Tibial nerve (tissue), 4 donors: ENCODE measurements around the gene BEAN1. TPM values are rescaled to one million over a fixed set of nuclear protein-coding genes. Genes with fewer than 3 reads are reported as not detected.

Experiments
- DNase-seq, 2 donors: peaks; one replicate each; pipeline ENCODE4 v3.0.0-alpha.2; 2019; ENCODE audit warnings: low spot score in 2 of 2
- H3K27ac ChIP-seq, 4 donors: fragments of 200-600 bp; sonication (generic) in 3 of 4; one replicate each; pipeline ENCODE4 v1.5.1; 2017 to 2019; ENCODE audit warnings: mild to moderate bottlenecking in 1 of 4
- H3K27me3 ChIP-seq, 2 donors: fragments of 200-600 bp; sonication (generic) in 1 of 2; one replicate each; pipeline versions ENCODE4 v1.5.1 to v1.6.0; 2017 to 2019
- H3K36me3 ChIP-seq, 3 donors: fragments of 200-600 bp; sonication (generic); one replicate each; pipeline ENCODE4 v1.5.1; 2018 to 2019
- H3K4me1 ChIP-seq, 4 donors: fragments of 200-600 bp; sonication (generic) in 3 of 4; one replicate each; pipeline ENCODE4 v1.5.1; 2017 to 2019
- H3K4me3 ChIP-seq, 4 donors: fragments of 200-600 bp; sonication (generic) in 3 of 4; one replicate each; pipeline ENCODE4 v1.5.1; 2017 to 2019; ENCODE audit warnings: mild to moderate bottlenecking in 1 of 4, moderate library complexity in 1 of 4
- H3K9me3 ChIP-seq, 4 donors: fragments of 200-600 bp; sonication (generic) in 3 of 4; one replicate each; pipeline ENCODE4 v1.5.1; 2017 to 2019
- EP300 ChIP-seq, 2 donors: sonication (generic); formaldehyde crosslinking; IDR thresholded peaks; one replicate each; pipeline ENCODE4 v1.6.1; 2017; ENCODE audit warnings: antibody characterized with exemption in 2 of 2, mild to moderate bottlenecking in 1 of 2
- POLR2A ChIP-seq, 2 donors: fragments of 450-650 bp; IDR thresholded peaks; one replicate each; pipeline ENCODE4 v1.6.1; 2017; ENCODE audit warnings: antibody characterized with exemption in 2 of 2, mild to moderate bottlenecking in 2 of 2, moderate library complexity in 2 of 2
- WGBS, 2 donors: methylation state at CpG; one replicate each; pipeline ENCODE4 v1.1.5; 2018; 5-methylcytosine and 5-hydroxymethylcytosine counted together
- total RNA-seq, 4 donors: library from RNA; depleted of rRNA; stranded (reverse); fragments of >200 nt; gene quantifications; one replicate each; pipeline ENCODE4 v1.1.0, GENCODE V29; 2016
- TF ChIP-seq, protein P1 (sequence below), 5 experiments: fragments of 200-600 bp in 3 of 5; fragments of 450-650 bp in 2 of 5; sonication (generic) in 3 of 5; IDR thresholded peaks; one replicate each; pipeline ENCODE4 v1.5.1; 2016 to 2019; ENCODE audit warnings: antibody characterized with exemption in 5 of 5, mild to moderate bottlenecking in 3 of 5, moderate library complexity in 2 of 5

The BEAN1 gene
- total RNA-seq, 4 donors from 2014 or later, result 0.21 to 1.4 (median 0.30) TPM; not detected in 1

DNA sequence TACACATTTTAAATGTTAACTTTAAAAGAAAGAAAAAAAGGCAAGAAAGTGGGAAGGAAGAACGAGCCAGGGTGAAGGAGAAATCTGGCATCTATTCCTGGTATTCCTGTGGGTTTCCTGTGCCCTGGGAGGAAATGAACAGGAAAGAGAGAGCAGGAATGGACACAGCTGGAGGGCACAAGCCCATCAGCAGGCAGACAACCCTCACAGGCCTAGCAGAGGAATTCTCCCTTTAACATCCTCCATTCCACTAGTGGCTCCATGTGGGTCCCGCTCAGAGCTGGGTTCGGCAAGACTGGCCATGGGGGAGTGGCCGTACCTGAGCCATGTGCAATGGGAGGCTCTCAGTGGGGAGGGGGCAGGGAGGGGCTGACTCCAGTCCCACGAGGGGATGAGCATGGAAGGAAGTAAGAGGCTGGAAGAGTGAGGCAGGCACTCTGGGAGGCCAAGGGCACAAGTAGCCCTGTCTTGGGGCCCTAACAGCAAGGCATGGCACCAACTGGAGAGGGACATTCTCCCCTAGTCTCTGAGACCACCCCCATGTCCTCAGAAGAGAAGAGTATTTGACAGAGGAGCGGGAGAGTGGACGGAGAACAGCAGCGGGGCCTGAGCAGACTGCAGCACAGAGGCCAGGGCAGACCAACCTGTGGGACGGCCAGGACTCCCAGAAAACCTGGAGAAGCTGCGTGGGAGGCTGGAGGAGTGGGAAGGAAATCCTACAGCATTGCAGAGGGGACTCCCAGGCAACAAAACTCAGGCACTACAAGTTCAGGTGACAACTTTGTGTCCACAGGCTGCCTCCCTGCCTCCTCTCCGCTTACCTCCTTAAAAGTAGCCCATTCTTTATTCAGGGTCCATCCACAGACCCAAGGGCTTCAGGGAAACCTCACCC lies 92.6 kb downstream of the BEAN1 start:
- Histone ChIP-seq H3K36me3 (peaks cover 0 to 5% (median 0%) of the 10 kb centered on the region in 3 donors), H3K9me3 (no peaks in the 10 kb centered on the region), H3K4me1 (peaks cover 15 to 89% (median 73%) of the 10 kb centered on the region in 4 donors), H3K4me3 (no peak overlapping the region), H3K27ac (peak overlapping the region; percentile 55 to 99 (median 85)), H3K27me3 (no peaks in the 10 kb centered on the region)
- 82 to 85% methylated on average over 11 of the region's 11 CpGs for WGBS, 2 donors
- DNase-seq, result no peak
- TF ChIP-seq POLR2A (IDR thresholded peaks at IDR 0.05) (no peak), EP300 (IDR thresholded peaks at IDR 0.05) (no peak)

- Histone ChIP-seq H3K27ac (peak overlapping the region in 3 of 4 donors; percentile 75 to 99 (median 98)), H3K27me3 (no peaks in the 10 kb centered on the region), H3K9me3 (no peaks in the 10 kb centered on the region), H3K4me3 (no peak overlapping the region), H3K4me1 (peaks cover 15 to 84% (median 71%) of the 10 kb centered on the region in 4 donors), H3K36me3 (peaks cover 0 to 13% (median 0%) of the 10 kb centered on the region in 3 donors)
- peak in 1 of 2 donors; percentile 50 for TF ChIP-seq EP300 (IDR thresholded peaks at IDR 0.05)
- TF ChIP-seq POLR2A (IDR thresholded peaks at IDR 0.05), result no peak
- DNase-seq, result no peak
- WGBS, 2 donors, result 77 to 80% methylated on average over 14 of the region's 14 CpGs
Measured at GRCh38 chr16:66520406-66521170, 93.5 kb downstream of the BEAN1 start.

GRCh38 chr16:66521252-66521713 lies 94.2 kb downstream of the BEAN1 start:
- Histone ChIP-seq H3K9me3 (no peaks in the 10 kb centered on the region), H3K4me3 (no peak overlapping the region), H3K36me3 (peaks cover 0 to 20% (median 0%) of the 10 kb centered on the region in 3 donors), H3K27me3 (no peaks in the 10 kb centered on the region), H3K27ac (peak overlapping the region in 3 of 4 donors; percentile 63 to 99 (median 75)), H3K4me1 (peaks cover 11 to 77% (median 64%) of the 10 kb centered on the region in 4 donors)
- 83 to 85% methylated on average over 5 of the region's 5 CpGs for WGBS, 2 donors
- DNase-seq, result no peak
- TF ChIP-seq EP300 (IDR thresholded peaks at IDR 0.05) (no peak), POLR2A (IDR thresholded peaks at IDR 0.05) (no peak)
- TF ChIP-seq, protein P1, sequence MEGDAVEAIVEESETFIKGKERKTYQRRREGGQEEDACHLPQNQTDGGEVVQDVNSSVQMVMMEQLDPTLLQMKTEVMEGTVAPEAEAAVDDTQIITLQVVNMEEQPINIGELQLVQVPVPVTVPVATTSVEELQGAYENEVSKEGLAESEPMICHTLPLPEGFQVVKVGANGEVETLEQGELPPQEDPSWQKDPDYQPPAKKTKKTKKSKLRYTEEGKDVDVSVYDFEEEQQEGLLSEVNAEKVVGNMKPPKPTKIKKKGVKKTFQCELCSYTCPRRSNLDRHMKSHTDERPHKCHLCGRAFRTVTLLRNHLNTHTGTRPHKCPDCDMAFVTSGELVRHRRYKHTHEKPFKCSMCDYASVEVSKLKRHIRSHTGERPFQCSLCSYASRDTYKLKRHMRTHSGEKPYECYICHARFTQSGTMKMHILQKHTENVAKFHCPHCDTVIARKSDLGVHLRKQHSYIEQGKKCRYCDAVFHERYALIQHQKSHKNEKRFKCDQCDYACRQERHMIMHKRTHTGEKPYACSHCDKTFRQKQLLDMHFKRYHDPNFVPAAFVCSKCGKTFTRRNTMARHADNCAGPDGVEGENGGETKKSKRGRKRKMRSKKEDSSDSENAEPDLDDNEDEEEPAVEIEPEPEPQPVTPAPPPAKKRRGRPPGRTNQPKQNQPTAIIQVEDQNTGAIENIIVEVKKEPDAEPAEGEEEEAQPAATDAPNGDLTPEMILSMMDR (IDR thresholded peaks at IDR 0.05), result no peak

DNA sequence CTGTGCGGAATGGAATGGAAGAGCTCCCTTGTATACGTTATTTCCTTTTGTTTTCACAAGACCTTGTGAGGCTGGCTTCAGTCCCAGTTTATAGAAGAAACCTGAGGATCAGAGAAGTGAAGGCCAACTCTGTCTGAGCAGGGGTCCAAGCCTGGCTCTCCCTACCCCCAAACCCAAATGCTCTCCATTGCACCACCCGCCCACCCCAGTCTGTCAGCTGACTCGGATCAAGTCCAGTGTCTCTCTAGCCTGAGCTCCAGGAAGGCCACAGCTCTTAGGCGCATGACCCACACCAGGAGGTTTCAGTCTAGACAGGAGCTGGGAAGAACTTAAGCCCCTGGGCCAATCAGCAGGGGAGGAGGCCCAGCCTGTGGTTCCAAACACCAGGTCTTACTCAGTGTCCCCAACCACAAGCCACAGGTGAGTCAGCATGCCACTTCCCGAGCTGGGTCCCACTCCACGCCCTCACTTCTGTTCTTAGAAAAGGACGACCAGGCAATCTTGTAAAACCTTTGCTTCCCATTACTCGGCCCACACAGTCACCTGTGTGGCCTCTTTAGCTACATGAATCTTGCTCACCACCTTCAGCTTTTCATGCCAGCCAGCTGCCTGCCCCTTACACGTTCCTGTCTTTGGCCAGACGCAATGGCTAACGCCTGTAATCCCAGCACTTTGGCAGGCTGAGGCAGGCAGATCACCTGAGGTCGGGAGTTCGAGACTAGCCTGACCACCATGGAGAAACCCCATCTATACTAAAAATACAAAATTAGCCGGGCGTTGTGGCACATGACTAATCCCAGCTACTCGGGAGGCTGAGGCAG lies 95.1 kb downstream of the BEAN1 start:
- peaks cover 8 to 72% (median 58%) of the 10 kb centered on the region in 4 donors for H3K4me1 ChIP-seq
- WGBS, 2 donors, result 82 to 84% methylated on average over 17 of the region's 17 CpGs
- peaks cover 0 to 29% (median 0%) of the 10 kb centered on the region in 3 donors for H3K36me3 ChIP-seq
- no peak for DNase-seq
- no peak overlapping the region for H3K4me3 ChIP-seq
- no peaks in the 10 kb centered on the region for H3K9me3 ChIP-seq
- TF ChIP-seq POLR2A (IDR thresholded peaks at IDR 0.05) (no peak), EP300 (IDR thresholded peaks at IDR 0.05) (no peak)
- TF ChIP-seq, protein P1 (IDR thresholded peaks at IDR 0.05), result no peak
- peak overlapping the region in 3 of 4 donors; percentile 63 to 99 (median 75) for H3K27ac ChIP-seq
- H3K27me3 ChIP-seq, result no peaks in the 10 kb centered on the region

GRCh38 chr16:66522816-66523590 lies 95.9 kb downstream of the BEAN1 start:
- DNase-seq, result no peak
- Histone ChIP-seq H3K4me1 (peaks cover 0 to 64% (median 50%) of the 10 kb centered on the region in 4 donors), H3K27ac (peak overlapping the region; percentile 13 to 99 (median 69)), H3K9me3 (no peaks in the 10 kb centered on the region), H3K27me3 (no peaks in the 10 kb centered on the region), H3K36me3 (peaks cover 0 to 37% (median under 1%) of the 10 kb centered on the region in 3 donors), H3K4me3 (no peak overlapping the region)
- TF ChIP-seq, protein P1 (IDR thresholded peaks at IDR 0.05), result no peak
- TF ChIP-seq POLR2A (IDR thresholded peaks at IDR 0.05) (no peak), EP300 (IDR thresholded peaks at IDR 0.05) (no peak)
- WGBS, 2 donors, result 75 to 80% methylated on average over 10 to 11 of the region's 11 CpGs
